ENCODE data around the gene ATG13.
"Not testable (repeated sequence)": the region's sequence is repeated elsewhere in the genome, so short reads cannot be mapped to it uniquely, and the experiment has no call there.

ATG13 gene

DNA sequence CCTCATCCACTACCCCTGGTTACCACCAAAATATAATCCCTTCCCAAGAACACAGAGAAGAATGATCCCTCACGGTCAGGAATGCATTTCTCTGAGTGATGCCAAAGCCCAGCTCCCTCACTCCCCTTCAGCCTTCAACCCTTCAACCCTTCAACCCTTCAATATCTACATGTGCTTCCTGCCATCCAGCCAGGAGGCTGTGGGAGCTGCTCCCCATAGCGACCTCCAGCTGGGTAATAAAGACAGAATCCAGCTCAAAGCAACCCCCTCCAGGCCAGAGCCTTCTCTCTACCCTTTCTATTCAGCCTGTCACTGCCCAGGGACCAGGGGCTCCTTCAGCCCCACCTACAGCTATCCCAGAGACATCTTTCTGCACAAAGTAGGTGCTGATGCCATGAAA, 80.4 kb downstream of the ATG13 start:
- no peak for DNase-seq (ENCODE audit: low read depth)

DNA sequence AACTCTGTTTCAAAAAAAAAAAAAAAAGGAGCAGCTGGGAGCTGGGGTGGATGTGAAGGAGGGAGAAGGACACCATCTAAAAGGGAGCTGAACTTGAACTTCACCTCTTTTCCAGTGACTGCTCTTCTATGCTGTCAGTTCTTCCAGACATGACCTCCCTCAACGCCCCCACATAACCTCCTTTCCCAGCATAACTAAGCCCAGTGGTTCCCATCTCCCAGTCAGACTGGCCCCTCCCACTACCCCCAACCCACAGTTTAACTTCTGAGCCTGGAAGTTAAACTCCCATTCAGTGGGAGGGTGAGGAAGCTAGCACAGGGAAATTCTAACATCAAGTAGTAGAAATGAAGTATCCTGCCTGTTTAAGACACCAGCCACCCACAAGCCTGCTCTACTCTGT, 81.2 kb downstream of the ATG13 start:
- DNase-seq (ENCODE audit: low read depth), result no peak

GRCh38 chr11:46700241-46701077, 83.1 kb downstream of the ATG13 start, which contains the start of the genes ARHGAP1 and ZNF408:
Gene ARHGAP1, minus strand, starts transcription at chr11:46700619. Its CDS starts 4,512 bp downstream, at chr11:46696107.
Gene ZNF408, plus strand, starts transcription at chr11:46701031. Its CDS starts 17 bp downstream, at chr11:46701048.
- peak; percentile 98 for DNase-seq (ENCODE audit: low read depth)

DNA sequence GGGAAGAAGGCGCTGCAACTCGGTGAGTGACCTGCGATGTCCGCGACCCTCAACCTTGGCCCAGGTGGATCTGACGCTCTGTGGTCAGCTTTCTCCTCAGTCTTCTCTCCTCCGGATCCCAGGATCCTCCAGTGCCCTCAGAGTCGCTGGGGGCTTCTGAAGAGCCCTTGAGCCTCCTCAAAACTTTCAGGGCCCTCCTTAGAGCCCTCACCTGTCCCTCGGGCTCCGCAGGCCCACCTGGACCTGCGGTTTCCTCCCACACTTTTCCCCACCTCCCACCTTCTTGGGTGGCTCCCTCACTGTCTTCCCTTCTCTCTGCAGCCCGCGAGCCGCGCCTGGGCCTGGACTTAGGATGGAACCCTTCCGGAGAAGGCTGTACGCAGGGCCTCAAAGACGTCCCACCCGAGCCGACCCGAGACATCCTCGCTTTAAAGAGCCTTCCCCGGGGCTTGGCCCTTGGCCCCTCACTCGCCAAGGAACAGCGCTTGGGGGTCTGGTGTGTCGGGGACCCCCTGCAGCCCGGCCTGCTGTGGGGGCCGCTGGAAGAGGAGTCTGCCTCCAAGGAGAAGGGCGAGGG, 83.8 kb downstream of the ATG13 start:
- DNase-seq (ENCODE audit: low read depth), result no peak

GRCh38 chr11:46705070-46705688, 87.8 kb downstream of the ATG13 start:
- no peak for DNase-seq (ENCODE audit: low read depth)

GRCh38 chr11:46706886-46707285, 89.5 kb downstream of the ATG13 start:
- no peak for DNase-seq (ENCODE audit: low read depth)

DNA sequence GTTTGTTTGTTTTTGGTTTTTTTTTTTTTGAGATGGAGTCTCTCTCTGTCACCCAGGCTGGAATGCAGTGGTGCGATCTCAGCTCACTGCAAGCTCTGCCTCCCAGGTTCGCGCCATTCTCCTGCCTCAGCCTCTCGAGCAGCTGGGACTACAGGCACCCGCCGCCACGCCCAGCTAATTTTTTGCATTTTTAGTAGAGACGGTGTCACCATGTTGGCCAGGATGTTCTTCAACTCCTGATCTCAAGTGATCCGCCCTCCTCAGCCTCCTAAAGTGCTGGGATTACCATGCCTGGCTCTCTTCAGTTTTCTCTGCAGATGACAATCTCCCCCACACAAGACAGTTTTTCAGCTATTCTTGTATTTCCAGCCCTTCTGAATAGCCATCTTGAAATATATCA, 92.0 kb downstream of the ATG13 start:
- not testable (repeated sequence) for DNase-seq (ENCODE audit: low read depth)

DNA sequence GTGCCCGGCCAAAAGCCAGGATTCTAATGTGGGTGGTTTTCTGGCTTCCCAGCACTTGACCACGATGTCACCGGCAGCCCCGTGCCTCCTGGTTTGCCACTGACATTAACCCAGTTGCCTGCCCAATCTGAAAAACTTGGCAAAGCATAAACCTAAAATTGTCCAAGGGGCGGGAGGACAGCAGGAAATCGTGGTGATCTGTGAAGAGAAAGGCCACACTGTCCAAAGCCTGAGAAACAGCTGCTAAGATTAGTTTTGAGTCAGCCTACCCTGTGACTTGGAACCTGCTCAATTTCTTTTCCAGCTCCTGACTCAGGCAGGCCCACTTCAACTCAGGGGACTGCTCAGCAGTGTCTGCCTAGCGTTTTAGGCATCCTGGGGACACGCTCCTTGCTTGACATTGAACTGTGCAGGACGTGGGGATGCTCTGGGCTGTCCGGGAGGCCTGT, 93.5 kb downstream of the ATG13 start:
- DNase-seq (ENCODE audit: low read depth), result peak; percentile 99

GRCh38 chr11:46711303-46711702, 94.0 kb downstream of the ATG13 start:
- peak; percentile 64 for DNase-seq (ENCODE audit: low read depth)

DNA sequence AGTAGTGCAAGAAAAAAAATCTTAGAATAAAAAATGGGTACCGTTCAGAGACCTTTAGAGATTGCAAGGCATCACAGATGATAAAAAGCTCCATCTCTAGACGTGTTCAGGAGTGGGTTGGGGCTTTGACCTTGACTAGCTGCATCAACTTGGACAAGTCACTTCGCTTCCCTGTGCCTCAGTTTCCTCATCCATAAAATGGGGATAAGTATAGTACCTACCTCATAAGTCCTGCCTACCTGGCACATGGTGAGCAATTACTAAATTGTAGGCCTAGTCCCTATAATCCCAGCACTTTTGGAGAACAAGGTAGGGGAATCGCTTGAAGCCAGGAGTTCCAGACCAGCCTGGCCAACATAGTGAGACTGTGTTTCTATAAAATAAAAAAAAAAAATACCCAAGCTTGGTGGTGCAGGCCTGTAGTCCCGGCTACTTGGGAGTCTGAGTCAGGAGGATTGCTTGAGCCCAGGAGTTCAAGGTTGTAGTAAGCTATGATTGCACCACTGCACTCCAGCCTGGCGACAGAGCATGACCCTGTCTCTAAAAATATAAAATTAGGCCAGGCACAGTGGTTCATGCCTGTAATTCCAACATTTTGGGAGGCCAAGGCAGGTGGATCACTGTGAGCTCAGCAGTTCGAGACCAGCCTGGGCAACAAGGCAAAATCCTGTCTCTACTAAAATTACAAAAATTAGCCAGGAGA, 95.7 kb downstream of the ATG13 start:
- no peak for DNase-seq (ENCODE audit: low read depth)

DNA sequence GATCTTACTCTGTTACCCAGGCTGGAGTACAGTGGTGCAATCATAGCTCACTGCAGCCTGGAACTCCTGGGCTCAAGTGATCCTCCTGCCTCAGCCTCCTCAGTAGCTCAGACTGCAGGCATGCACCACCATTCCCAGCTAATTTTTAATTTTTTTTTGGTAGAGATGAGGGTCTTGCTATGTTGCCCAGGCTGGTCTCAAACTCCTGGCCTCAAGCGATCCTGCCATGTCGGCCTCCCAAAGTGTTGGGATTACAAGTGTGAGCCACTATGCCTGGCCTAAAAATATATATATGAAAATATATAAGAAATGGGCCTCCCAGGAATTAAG, 100.4 kb downstream of the ATG13 start:
- not testable (repeated sequence) for DNase-seq (ENCODE audit: low read depth)

DNA sequence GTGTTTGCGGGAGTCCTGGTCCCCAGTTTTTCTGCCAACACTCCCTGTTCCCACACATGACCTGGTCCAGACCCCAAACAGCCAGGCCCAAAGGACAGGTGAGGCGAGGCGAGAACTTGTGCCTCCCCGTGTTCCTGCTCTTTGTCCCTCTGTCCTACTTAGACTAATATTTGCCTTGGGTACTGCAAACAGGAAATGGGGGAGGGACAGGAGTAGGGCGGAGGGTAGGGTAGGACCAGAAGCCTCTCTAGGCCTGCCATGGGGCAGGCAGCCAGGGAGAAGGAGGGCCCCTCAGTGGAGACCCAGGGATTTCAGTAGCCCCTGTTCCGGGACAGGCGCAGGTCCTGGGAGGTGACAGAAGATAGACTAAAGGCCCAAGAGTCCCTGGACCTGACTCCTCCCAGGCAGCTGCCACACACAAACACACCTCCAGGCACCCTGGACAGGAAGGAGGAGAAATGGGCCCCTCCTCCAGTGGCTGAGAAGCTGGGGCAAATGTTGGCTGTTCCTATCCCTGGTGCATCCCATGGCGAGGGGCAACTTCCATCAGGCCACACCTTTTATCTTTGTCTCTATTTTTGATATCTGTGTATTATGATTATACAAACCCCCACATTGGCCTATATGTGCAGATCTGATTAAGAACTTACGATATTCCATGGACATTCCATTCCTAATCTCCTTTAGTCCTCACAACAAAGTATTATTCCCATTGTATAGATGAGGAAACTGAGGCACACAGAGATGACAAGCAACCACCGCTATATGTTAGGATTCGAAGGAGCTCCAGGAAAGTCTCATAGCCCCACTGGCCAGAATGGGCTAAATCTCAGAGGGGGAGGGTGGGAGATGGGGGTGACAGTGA, 101.0 kb downstream of the ATG13 start:
- no peak for DNase-seq (ENCODE audit: low read depth)

DNA sequence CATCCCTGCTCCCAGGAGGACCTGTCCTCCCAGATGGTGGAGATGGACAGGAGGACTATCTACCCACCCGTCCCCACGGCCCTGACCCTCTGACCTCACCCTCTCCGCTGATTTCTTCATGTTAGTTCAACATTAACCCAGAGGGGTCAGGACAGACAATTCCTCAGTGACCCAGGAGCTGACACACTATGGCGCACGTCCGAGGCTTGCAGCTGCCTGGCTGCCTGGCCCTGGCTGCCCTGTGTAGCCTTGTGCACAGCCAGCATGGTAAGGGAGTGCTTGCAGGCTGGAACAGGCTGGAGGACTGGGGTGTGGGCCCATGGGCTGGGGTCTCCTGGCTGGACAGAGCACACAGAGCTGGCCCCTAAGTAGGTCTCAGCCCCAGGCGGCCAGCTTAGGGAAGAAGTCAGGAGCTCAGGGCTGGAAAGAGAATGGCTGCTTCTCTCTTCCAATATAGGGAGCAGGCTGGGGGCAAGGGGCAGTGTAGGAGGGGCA, 101.7 kb downstream of the ATG13 start, which contains the start of gene F2:
TSS of gene F2 (plus strand) at position 166 of the 495 bp plus-strand sequence. CDS start at position 189, 23 bp downstream.
- no peak for DNase-seq (ENCODE audit: low read depth)

DNA sequence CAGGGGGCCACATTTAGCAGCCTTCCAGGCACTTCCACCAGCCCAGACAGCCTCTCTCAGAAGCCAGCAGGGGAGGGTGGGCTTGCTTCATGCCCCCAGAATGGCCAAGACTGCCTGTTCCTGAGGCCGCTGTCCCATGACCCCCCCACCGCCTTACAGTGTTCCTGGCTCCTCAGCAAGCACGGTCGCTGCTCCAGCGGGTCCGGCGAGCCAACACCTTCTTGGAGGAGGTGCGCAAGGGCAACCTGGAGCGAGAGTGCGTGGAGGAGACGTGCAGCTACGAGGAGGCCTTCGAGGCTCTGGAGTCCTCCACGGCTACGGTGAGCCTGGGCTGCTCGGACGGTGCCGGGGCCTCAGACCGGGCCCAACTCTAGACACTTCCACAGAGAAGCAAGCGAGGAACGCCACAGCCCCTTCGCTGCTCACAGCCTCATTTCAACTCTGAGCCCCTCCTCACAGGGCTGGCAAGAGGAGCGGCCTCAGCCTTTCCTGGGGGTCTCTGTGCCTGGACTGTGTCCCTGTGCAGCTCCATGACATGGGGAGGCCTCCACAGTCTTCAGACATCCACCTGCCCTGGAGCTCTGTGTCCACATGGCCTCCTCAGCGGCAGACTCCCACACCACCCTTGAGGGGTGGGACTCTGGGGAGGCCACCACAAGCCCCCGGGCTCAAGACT, 102.3 kb downstream of the ATG13 start:
- no peak for DNase-seq (ENCODE audit: low read depth)

GRCh38 chr11:46721286-46721685, 103.9 kb downstream of the ATG13 start:
- DNase-seq (ENCODE audit: low read depth), result no peak

DNA sequence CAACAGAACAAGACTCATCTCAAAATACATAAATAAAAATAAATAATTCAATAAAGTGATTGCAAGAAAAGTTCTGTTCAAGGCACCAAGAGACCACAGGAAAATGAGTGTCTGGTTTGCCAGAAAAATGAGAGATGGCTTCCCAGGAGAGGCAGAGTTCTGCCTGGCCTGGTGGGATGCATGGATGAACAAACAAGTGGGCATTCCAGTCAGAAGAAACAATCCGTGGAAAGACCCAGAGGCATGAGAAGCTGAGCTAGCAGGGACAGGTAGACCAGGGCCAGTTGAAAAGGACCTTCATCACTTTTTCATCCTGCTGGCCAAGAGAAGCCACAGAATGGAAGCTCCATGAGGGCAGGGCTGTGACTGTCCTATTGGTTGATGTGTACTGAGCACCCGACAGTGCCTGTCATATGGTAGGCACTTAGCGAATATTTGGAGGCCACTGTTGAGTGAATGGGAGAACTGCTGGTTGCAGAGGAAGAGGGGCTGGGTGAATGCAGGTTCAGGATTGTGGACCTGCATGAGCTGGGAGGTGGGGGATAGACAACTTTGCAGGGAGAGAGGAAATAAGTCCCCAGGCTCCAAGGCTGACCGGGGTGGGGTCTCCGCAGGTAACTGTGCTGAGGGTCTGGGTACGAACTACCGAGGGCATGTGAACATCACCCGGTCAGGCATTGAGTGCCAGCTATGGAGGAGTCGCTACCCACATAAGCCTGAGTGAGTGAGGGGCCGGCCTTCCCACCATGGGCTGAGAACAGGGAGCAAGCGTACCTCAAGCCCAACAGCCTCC, 105.4 kb downstream of the ATG13 start:
- no peak for DNase-seq (ENCODE audit: low read depth)

- no peak for DNase-seq (ENCODE audit: low read depth)
Observed at GRCh38 chr11:46723359-46723680, 106.0 kb downstream of the ATG13 start.

GRCh38 chr11:46724088-46724487, 106.7 kb downstream of the ATG13 start:
- no peak for DNase-seq (ENCODE audit: low read depth)
